IMR-90 (cell line): ENCODE data around the gene LRFN5.
"Not testable (repeated sequence)": the region's sequence is repeated elsewhere in the genome, so short reads cannot be mapped to it uniquely, and the experiment has no call there.

ENCODE experiments used
- POLR2A ChIP-seq: IDR thresholded peaks from 2 replicates; pipeline ENCODE4 v1.6.1; 2012; ENCODE audit warnings: mild to moderate bottlenecking, low read depth, low read length
- TF ChIP-seq, protein P1 (sequence below): conservative IDR thresholded peaks from 2 replicates; pipeline ENCODE4 v1.5.1; 2012; ENCODE audit warnings: mild to moderate bottlenecking, low read depth, low read length, improper control_type of control experiment

DNA sequence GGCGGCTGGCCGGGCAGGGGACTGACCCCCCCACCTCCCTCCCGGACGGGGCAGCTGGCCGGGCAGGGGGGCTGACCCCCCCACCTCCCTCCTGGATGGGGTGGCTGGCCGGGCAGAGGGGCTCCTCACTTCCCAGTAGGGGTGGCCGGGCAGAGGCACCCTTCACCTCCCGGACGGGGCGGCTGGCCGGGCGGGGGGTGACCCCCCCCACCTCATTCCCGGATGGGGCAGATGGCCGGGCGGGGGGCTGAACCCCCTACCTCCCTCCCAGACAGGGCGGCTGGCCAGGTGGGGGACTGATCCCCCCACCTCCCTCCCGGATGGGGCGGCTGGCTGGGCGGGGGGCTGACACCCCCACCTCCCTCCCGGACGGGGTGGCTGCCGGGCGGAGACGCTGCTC, 66.9 kb downstream of the LRFN5 start:
- TF ChIP-seq POLR2A: not testable (repeated sequence)
- TF ChIP-seq, protein P1, sequence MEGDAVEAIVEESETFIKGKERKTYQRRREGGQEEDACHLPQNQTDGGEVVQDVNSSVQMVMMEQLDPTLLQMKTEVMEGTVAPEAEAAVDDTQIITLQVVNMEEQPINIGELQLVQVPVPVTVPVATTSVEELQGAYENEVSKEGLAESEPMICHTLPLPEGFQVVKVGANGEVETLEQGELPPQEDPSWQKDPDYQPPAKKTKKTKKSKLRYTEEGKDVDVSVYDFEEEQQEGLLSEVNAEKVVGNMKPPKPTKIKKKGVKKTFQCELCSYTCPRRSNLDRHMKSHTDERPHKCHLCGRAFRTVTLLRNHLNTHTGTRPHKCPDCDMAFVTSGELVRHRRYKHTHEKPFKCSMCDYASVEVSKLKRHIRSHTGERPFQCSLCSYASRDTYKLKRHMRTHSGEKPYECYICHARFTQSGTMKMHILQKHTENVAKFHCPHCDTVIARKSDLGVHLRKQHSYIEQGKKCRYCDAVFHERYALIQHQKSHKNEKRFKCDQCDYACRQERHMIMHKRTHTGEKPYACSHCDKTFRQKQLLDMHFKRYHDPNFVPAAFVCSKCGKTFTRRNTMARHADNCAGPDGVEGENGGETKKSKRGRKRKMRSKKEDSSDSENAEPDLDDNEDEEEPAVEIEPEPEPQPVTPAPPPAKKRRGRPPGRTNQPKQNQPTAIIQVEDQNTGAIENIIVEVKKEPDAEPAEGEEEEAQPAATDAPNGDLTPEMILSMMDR: not testable (repeated sequence)
